Peyer's patch (tissue), 4 donors: ENCODE measurements around the gene CNTN4. TPM values are rescaled to one million over a fixed set of nuclear protein-coding genes. Genes with fewer than 3 reads are reported as not detected.
"Not testable (repeated sequence)": the region's sequence is repeated elsewhere in the genome, so short reads cannot be mapped to it uniquely, and the experiment has no call there.

Experiments used
- DNase-seq, 3 donors: peaks; one replicate each; pipeline ENCODE4 v3.0.0-alpha.2; 2017 to 2019
- H3K27ac ChIP-seq, 4 donors: fragments of 200-600 bp; sonication (generic); one replicate each; pipeline ENCODE4 v1.5.1; 2016 to 2019
- H3K27me3 ChIP-seq, 2 donors: fragments of 200-600 bp; sonication (generic); one replicate each; pipeline ENCODE4 v1.5.1; 2019
- H3K36me3 ChIP-seq, 3 donors: fragments of 200-600 bp; sonication (generic); one replicate each; pipeline ENCODE4 v1.5.1; 2016 to 2019
- H3K4me1 ChIP-seq, 4 donors: fragments of 200-600 bp; sonication (generic); one replicate each; pipeline ENCODE4 v1.5.1; 2016 to 2019
- H3K4me3 ChIP-seq, 4 donors: fragments of 200-600 bp; sonication (generic); 1 replicate in 3 of 4; 2 replicates in 1 of 4; pipeline ENCODE4 v1.5.1; 2016 to 2019; ENCODE audit warnings: mild to moderate bottlenecking in 1 of 4
- H3K9me3 ChIP-seq, 4 donors: fragments of 200-600 bp; sonication (generic); one replicate each; pipeline ENCODE4 v1.5.1; 2016 to 2019; ENCODE audit warnings: mild to moderate bottlenecking in 1 of 4
- POLR2A ChIP-seq, 2 donors: fragments of 450-650 bp; IDR thresholded peaks; one replicate each; pipeline ENCODE4 v1.5.1; 2017; ENCODE audit warnings: antibody characterized with exemption in 2 of 2, mild to moderate bottlenecking in 2 of 2, moderate library complexity in 2 of 2
- total RNA-seq, 4 donors: library from RNA; depleted of rRNA; stranded (reverse); fragments of >200 nt; gene quantifications; one replicate each; pipeline ENCODE4 v1.1.0, GENCODE V29; 2016
- TF ChIP-seq, protein P1 (sequence below), 6 experiments: fragments of 450-650 bp in 4 of 6; fragments of 200-600 bp in 2 of 6; sonication (generic) in 1 of 6; IDR thresholded peaks; one replicate each; pipeline ENCODE4 v1.5.1; 2017 to 2019; ENCODE audit warnings: antibody characterized with exemption in 6 of 6, mild to moderate bottlenecking in 3 of 6, moderate library complexity in 1 of 6

Gene CNTN4
- total RNA-seq, 4 donors from 2014 or later, result 5.4 to 31.1 (median 19.9) TPM

DNA sequence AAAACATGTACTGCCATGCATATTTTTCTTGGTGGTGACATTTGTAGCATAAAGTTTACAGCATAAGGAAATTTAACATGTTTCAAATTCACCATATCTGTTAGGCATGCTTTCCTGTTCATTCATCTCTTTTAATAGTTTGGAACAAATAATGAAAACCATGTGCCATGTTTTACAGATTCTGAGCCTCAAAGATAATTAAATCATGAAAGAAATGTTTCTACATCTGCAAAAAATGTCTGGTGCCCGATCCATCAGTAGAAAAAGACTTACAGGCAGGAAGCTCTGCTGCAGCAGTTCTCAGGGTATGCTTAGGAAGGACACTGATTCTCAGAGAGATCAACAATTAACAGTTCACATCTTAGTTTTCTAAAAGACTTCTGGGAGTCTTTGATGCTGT, 695.3 kb downstream of the CNTN4 start:
- DNase-seq, result no peak
- TF ChIP-seq, protein P1, sequence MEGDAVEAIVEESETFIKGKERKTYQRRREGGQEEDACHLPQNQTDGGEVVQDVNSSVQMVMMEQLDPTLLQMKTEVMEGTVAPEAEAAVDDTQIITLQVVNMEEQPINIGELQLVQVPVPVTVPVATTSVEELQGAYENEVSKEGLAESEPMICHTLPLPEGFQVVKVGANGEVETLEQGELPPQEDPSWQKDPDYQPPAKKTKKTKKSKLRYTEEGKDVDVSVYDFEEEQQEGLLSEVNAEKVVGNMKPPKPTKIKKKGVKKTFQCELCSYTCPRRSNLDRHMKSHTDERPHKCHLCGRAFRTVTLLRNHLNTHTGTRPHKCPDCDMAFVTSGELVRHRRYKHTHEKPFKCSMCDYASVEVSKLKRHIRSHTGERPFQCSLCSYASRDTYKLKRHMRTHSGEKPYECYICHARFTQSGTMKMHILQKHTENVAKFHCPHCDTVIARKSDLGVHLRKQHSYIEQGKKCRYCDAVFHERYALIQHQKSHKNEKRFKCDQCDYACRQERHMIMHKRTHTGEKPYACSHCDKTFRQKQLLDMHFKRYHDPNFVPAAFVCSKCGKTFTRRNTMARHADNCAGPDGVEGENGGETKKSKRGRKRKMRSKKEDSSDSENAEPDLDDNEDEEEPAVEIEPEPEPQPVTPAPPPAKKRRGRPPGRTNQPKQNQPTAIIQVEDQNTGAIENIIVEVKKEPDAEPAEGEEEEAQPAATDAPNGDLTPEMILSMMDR (IDR thresholded peaks at IDR 0.05), result no peak
- TF ChIP-seq POLR2A (IDR thresholded peaks at IDR 0.05), result no peak
- Histone ChIP-seq H3K27ac (no peak overlapping the region), H3K4me3 (no peak overlapping the region), H3K27me3 (no peaks in the 10 kb centered on the region), H3K9me3 (no peaks in the 10 kb centered on the region), H3K36me3 (no peaks in the 10 kb centered on the region), H3K4me1 (no peaks in the 10 kb centered on the region)

DNA sequence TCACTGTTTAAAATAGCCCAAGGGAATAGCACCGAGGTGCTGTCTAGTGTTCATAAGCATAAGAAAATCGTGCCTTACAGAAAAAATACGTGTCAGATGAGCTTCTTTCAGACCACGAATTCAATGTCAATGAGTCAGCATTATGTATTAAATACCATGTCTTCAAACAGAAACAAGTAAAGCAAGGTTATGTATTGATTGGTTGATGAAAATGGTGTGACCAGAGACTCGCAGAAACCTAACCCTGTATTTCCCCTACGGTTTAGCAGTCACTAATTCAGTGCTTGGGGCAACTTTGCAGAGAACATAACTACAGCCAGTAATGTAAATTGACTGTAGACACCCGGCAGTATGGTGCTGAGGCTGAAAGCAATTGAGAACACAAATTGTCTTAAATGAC, 703.8 kb downstream of the CNTN4 start:
- no peaks in the 10 kb centered on the region for H3K9me3 ChIP-seq
- no peak overlapping the region for H3K27ac ChIP-seq
- no peak for DNase-seq
- H3K27me3 ChIP-seq, result no peaks in the 10 kb centered on the region
- no peaks in the 10 kb centered on the region for H3K4me1 ChIP-seq
- H3K4me3 ChIP-seq, result no peak overlapping the region
- no peaks in the 10 kb centered on the region for H3K36me3 ChIP-seq
- TF ChIP-seq POLR2A (IDR thresholded peaks at IDR 0.05), result no peak
- TF ChIP-seq, protein P1 (IDR thresholded peaks at IDR 0.05), result no peak

DNA sequence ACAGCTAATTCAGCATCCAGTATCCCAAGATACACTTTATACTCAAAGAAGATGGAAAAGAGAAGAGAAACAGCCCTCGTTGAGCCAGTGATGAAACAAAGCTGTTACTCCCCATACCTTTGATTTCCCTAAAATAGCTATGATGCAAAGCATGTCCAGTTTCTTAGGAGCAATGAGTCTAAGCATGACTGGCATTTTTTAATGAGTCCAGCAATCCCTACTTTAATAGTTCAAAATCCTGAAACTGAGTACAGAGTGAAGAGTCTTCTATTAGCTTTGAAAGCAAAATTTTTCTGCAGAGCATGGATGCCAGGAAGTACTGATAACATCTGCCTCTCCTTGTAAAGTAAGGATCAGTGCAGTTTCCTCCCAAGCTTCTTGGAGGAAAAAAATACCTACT, 708.8 kb downstream of the CNTN4 start:
- H3K4me1 ChIP-seq, result no peaks in the 10 kb centered on the region
- no peak for DNase-seq
- no peaks in the 10 kb centered on the region for H3K9me3 ChIP-seq
- H3K27ac ChIP-seq, result no peak overlapping the region
- no peaks in the 10 kb centered on the region for H3K36me3 ChIP-seq
- TF ChIP-seq, protein P1 (IDR thresholded peaks at IDR 0.05), result no peak
- no peak for TF ChIP-seq POLR2A (IDR thresholded peaks at IDR 0.05)
- no peaks in the 10 kb centered on the region for H3K27me3 ChIP-seq
- no peak overlapping the region for H3K4me3 ChIP-seq

GRCh38 chr3:2810723-2811122, 712.1 kb downstream of the CNTN4 start:
- H3K36me3 ChIP-seq, result no peaks in the 10 kb centered on the region
- no peak overlapping the region for H3K27ac ChIP-seq
- H3K27me3 ChIP-seq, result no peaks in the 10 kb centered on the region
- no peaks in the 10 kb centered on the region for H3K9me3 ChIP-seq
- no peak for DNase-seq
- H3K4me1 ChIP-seq, result no peaks in the 10 kb centered on the region
- no peak overlapping the region for H3K4me3 ChIP-seq
- TF ChIP-seq POLR2A (IDR thresholded peaks at IDR 0.05), result no peak
- TF ChIP-seq, protein P1 (IDR thresholded peaks at IDR 0.05), result no peak

GRCh38 chr3:2819571-2819970, 720.9 kb downstream of the CNTN4 start:
- DNase-seq, result no peak
- no peak for TF ChIP-seq POLR2A (IDR thresholded peaks at IDR 0.05)
- TF ChIP-seq, protein P1 (IDR thresholded peaks at IDR 0.05), result no peak
- Histone ChIP-seq H3K27me3 (no peaks in the 10 kb centered on the region), H3K9me3 (no peaks in the 10 kb centered on the region), H3K27ac (no peak overlapping the region), H3K4me1 (no peaks in the 10 kb centered on the region), H3K36me3 (no peaks in the 10 kb centered on the region), H3K4me3 (no peak overlapping the region)

- DNase-seq, H3K27me3 ChIP-seq, H3K4me1 ChIP-seq, H3K27ac ChIP-seq, H3K9me3 ChIP-seq, H3K36me3 ChIP-seq, H3K4me3 ChIP-seq: not testable (repeated sequence)
Observed at GRCh38 chr3:2820982-2821381, 722.3 kb downstream of the CNTN4 start.
